ENCODE measurements around the gene HCN1.

DNA sequence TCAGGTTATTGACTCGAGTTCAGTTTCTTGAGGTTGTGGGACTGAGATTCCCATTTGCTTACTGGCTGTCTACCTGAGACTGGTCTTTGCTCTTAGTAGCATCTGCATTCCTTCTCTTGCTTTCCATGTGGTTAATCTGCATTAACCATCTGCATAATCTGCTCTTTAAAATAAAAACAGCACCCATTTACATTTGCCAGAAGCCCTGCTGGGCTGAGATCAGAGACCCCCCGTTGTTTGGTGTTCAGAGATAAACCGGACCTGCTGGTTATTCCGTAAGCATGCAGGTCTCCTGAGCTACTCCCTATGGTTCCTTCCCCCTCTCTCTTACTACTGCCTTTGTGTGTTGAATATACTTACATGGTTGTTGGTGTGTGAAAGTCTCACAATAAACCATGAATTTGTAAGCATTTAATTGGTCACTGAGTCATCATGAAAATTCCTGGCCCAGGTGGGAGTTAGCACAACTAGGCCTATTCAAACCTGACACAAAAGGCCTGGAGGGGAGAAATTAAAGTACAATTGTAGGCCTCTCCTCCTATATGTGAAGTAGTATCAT, 490.7 kb downstream of the HCN1 start:
- no peak for TF ChIP-seq POLR2A (IDR thresholded peaks at IDR 0.05)
- TF ChIP-seq CTCF (IDR thresholded peaks at IDR 0.05): no peak
